ENCODE measurements around the gene ACVR2B.

The ACVR2B gene

DNA sequence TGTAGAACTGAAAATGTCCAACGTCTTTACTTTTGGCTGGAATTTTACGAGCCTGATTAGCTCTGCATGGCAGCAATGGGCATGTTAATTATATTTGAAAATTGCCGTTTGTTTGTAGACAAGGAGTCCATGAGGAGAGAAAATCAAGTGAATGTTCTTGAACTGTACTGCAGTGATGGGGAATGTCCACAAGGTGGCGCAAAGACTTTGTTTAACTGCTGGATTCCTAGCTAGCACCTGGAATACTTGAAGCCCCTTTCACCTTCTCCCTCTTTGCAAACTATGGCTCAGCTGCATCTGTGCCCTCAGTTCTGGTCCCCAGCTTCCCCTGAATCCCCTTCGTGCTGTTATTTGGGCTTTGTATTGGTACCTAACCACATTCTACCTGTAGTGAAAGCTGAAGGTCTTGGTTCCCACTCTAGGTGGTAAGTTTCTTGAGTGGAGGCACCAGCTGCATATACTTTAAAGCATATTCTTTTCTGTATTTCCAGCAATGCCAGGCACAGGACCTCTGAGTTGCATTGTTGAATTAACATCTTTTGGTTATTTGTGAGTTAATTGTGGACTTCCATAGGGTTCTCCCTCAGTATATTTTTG lies 67.8 kb downstream of the ACVR2B start:
- Mint-ChIP-seq H3K9me3 (no peaks in the 10 kb centered on the region), H3K36me3 (ENCODE audit: low read depth) (peaks cover 44% of the 10 kb centered on the region), H3K27me3 (no peaks in the 10 kb centered on the region), H3K4me3 (no peak overlapping the region), H3K27ac (no peak overlapping the region), H3K4me1 (ENCODE audit: low read depth) (peaks cover 30% of the 10 kb centered on the region)

DNA sequence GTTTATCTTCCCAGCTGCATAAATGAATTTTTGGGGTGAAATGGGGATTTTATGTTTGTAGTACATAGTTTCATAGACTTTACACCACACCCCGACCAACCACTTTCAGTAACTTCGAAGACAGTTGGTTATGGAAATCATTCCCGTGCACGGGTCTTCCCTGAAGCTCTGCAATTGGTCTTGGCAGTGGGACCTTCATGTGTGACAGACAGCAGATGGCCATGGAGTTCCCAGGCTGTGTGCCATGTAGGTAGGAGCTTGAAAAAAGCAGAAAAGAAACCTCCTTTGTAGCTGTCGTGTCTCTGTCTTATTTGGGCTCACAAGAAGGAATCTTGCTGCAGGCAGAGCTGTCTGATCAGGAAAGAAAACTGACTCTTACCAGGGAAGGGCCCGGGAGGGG lies 68.3 kb downstream of the ACVR2B start:
- Mint-ChIP-seq H3K27me3 (no peaks in the 10 kb centered on the region), H3K4me3 (no peak overlapping the region), H3K9me3 (no peaks in the 10 kb centered on the region), H3K4me1 (ENCODE audit: low read depth) (peaks cover 30% of the 10 kb centered on the region), H3K27ac (no peak overlapping the region), H3K36me3 (ENCODE audit: low read depth) (peaks cover 41% of the 10 kb centered on the region)

DNA sequence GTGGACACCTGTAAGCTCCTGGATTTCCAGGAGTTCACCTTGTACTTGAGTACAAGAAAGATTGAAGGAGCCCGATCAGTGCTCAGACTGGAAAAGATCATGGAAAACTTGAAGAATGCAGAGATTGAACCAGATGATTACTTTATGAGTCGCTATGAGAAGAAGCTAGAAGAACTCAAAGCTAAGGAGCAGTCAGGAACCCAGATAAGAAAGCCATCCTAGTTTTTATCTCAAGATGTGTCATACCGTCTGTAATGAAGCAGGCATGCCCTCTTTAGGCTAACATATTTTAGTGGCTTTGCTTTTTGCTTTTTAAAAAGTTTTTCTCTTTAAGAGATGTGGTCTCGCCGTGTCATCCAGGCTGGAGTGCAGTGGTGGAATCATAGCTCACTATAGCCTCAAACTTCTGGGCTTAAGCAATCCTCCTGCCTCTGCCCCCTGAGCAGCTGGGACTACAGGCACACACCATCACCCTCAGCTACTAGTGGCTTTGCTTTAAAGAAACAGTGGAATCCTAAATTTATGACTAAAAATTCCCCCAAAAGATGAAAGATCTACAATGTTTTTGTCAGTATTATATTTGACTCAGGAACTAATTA lies 70.5 kb downstream of the ACVR2B start:
- peaks cover 21% of the 10 kb centered on the region for H3K4me1 Mint-ChIP-seq (ENCODE audit: low read depth)
- H3K36me3 Mint-ChIP-seq (ENCODE audit: low read depth) = peaks cover 41% of the 10 kb centered on the region
- H3K27ac Mint-ChIP-seq = no peak overlapping the region
- no peak overlapping the region for H3K4me3 Mint-ChIP-seq
- no peaks in the 10 kb centered on the region for H3K9me3 Mint-ChIP-seq
- no peaks in the 10 kb centered on the region for H3K27me3 Mint-ChIP-seq

DNA sequence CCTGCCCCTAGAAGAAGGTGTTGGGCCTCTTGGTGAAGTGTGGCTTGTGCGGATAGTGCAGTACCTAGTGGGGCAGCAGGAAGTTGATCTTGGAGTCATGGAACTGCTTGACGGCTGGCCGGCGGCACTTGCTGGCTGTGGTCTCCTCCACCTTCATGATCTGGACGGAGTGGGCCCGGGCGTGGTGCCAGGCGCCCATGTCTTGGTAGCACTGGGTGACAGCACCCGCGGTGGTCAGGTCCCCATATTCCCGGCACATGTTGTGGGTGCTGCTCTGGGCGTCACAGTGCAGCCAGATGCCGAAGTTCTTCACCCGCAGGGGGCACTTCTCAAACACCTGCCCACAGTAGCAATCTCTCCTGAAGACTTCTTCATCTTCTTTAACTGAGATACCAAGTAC lies 73.1 kb downstream of the ACVR2B start:
- Mint-ChIP-seq H3K27ac (no peak overlapping the region), H3K27me3 (no peaks in the 10 kb centered on the region), H3K9me3 (no peaks in the 10 kb centered on the region), H3K36me3 (ENCODE audit: low read depth) (peaks cover 61% of the 10 kb centered on the region), H3K4me3 (no peak overlapping the region), H3K4me1 (ENCODE audit: low read depth) (no peaks in the 10 kb centered on the region)

DNA sequence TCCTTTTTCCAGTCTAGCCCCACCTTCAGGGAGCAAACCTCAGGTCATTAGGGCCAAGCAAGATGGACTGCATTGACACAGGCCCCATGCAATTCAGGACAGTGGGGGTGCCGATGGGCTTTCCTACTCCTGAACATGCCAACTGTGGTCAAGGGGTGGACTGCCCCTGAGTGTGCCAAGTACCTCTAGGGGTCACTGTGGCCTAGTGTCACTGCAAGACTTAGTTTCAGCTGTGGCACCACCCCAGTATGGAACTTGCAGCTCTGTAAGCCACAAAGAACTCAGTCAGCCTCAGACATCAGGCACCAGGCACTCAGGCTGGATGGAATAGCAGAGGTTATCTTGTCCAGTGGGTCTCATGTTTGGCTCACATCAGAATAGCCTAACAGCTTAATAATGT lies 74.8 kb downstream of the ACVR2B start:
- H3K9me3 Mint-ChIP-seq = no peaks in the 10 kb centered on the region
- H3K27me3 Mint-ChIP-seq = no peaks in the 10 kb centered on the region
- no peak overlapping the region for H3K27ac Mint-ChIP-seq
- H3K4me3 Mint-ChIP-seq = no peak overlapping the region
- peaks cover 61% of the 10 kb centered on the region for H3K36me3 Mint-ChIP-seq (ENCODE audit: low read depth)
- no peaks in the 10 kb centered on the region for H3K4me1 Mint-ChIP-seq (ENCODE audit: low read depth)

DNA sequence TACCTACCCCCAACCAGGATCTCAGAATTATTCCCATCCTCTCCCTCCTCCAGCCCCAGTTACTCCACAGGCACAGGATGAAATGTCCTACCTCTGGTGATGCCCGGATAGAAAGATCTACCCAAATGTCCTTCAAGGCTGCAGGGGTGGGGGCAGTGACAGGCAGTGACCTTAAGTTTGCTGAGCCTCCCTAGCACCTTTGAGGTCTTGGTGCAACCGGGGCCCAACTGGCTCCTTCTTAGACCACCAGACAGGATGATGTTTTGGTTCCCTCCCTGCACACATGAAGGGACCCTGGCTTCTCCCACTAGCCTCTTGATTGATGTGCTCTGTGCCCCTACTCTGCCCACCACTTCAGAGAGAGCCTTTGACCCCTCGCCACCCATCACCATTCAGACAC lies 78.8 kb downstream of the ACVR2B start:
- Mint-ChIP-seq H3K4me1 (ENCODE audit: low read depth) (peaks cover 6% of the 10 kb centered on the region), H3K27me3 (no peaks in the 10 kb centered on the region), H3K9me3 (no peaks in the 10 kb centered on the region), H3K27ac (no peak overlapping the region), H3K4me3 (no peak overlapping the region), H3K36me3 (ENCODE audit: low read depth) (peaks cover 34% of the 10 kb centered on the region)

DNA sequence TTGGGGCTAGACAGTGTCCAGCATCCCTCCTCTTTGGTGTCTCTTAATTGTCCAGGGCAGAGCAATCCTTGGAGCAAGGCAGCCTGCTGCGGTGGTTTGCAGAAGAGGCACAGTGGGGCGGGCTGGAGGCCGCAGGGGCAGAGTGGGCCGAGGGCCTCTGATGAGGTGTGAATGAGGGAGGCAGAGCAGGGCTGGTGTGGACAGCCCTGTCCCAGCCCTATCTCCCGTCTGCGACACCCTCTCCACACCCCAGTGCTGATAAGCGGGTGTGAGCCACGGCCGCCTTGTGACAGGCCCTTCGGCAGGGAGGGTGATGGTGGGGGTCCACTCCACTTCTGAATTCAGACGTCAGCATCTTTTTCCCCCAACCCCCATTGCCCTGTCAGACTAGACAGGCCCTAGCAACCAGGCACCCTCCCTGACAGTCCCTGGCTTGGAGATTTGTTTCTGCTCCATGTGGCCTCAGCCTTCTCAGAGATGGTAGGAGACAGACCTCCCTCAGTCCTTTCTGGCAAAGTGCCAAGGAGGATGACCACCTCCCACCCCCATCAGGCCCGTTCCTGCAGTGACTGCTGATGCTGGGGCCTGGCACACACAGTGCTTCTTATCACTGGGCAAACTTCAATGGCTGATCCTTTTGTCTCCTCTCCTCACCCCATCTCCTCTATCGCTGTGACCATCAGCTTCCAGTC lies 79.7 kb downstream of the ACVR2B start:
- H3K27ac Mint-ChIP-seq = no peak overlapping the region
- peaks cover 6% of the 10 kb centered on the region for H3K4me1 Mint-ChIP-seq (ENCODE audit: low read depth)
- H3K27me3 Mint-ChIP-seq = no peaks in the 10 kb centered on the region
- H3K9me3 Mint-ChIP-seq = no peaks in the 10 kb centered on the region
- H3K4me3 Mint-ChIP-seq = no peak overlapping the region
- H3K36me3 Mint-ChIP-seq (ENCODE audit: low read depth) = peaks cover 26% of the 10 kb centered on the region

DNA sequence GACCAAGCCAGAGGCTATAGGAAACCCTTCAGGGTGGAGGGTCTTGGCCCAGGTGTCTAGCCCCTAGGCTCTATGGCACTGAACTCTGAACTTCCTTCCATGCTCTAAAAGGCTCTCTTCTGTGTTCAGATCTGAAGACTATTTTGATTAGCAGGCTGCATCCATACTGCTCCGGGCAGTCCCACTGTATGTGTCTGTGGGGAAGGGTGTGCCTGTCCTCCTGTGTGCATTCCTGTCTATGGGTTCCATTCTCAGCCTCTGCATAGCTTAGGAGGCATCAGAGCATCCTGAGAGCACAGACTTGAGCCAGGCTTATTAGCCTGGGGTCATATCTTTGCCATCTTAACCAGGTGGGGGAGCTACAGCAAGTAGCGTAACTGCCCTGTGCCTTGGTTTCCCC lies 80.5 kb downstream of the ACVR2B start:
- Mint-ChIP-seq H3K27ac (no peak overlapping the region), H3K36me3 (ENCODE audit: low read depth) (peaks cover 26% of the 10 kb centered on the region), H3K9me3 (no peaks in the 10 kb centered on the region), H3K27me3 (no peaks in the 10 kb centered on the region), H3K4me3 (no peak overlapping the region), H3K4me1 (ENCODE audit: low read depth) (peaks cover 6% of the 10 kb centered on the region)

DNA sequence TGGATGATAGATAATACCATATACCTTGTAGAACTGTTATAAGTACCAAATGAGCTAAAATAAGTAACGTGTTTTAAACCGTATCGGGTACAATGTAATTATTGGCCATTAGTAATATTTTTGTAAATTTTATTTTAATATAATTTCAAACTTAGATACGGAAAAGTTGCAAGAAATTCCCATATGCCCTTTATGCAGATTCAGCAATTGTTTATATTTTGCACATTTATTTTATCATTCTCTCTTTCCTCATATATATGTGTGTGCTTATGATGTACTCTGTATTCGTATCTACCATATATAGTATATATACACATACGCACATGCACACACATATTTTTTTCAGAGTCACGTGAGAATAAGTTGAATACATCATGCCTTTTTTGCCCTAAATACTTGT lies 80.9 kb downstream of the ACVR2B start:
- H3K27me3 Mint-ChIP-seq = no peaks in the 10 kb centered on the region
- no peak overlapping the region for H3K4me3 Mint-ChIP-seq
- no peak overlapping the region for H3K27ac Mint-ChIP-seq
- peaks cover 6% of the 10 kb centered on the region for H3K4me1 Mint-ChIP-seq (ENCODE audit: low read depth)
- H3K36me3 Mint-ChIP-seq (ENCODE audit: low read depth) = peaks cover 24% of the 10 kb centered on the region
- no peaks in the 10 kb centered on the region for H3K9me3 Mint-ChIP-seq

DNA sequence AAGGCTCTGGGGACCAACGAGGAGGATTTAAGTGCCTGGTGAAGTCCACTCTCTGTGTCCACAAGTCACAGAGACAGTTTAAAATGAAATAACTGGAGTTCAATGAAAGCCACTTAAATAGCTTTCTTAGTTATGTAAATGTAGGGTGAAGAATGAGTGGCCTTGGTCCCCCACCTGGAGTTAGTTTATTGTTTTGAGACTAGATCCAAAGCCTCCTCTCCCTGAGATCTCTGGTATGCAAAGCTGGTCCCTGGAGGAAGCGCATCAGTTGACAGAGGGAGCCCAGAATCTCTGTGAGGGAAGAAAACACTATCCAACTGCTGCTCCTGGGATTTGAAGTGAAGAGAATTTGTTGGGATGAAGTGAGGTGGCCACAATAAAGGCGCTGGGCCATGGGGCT lies 83.0 kb downstream of the ACVR2B start:
- H3K9me3 Mint-ChIP-seq = no peaks in the 10 kb centered on the region
- H3K4me3 Mint-ChIP-seq = no peak overlapping the region
- H3K36me3 Mint-ChIP-seq (ENCODE audit: low read depth) = peaks cover 7% of the 10 kb centered on the region
- H3K4me1 Mint-ChIP-seq (ENCODE audit: low read depth) = peaks cover 6% of the 10 kb centered on the region
- H3K27ac Mint-ChIP-seq = no peak overlapping the region
- no peaks in the 10 kb centered on the region for H3K27me3 Mint-ChIP-seq

DNA sequence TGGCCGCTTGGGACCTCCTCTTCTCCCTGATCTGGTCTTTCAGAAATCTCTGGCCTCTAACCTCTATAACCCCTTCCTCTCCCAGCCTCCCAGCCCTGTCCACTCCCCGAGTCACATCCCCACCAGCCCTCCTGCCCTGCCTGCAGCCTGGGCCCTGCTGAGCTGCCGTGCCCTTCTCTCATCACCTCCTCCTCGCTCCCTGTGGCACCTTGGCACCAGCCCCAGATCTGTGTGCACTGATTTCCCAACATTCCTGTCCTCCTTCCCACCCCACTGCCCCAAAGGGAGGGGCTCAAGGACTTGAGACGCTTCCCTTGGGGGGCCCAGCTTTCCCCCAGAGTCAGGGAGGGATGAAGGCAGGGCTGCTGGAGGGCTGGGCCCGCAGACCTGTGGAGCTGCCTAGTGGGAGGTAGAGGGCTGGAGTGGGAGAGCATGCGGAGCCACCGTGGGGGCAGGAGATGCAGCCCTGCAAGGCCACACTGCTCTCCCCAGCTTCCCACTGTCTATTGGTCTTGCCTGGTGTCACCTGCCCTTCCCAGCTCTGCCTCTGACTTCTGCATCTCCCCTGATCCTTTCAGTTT lies 85.2 kb downstream of the ACVR2B start:
- Mint-ChIP-seq H3K36me3 (ENCODE audit: low read depth) (peaks cover 7% of the 10 kb centered on the region), H3K4me3 (no peak overlapping the region), H3K27ac (no peak overlapping the region), H3K27me3 (no peaks in the 10 kb centered on the region), H3K9me3 (no peaks in the 10 kb centered on the region), H3K4me1 (ENCODE audit: low read depth) (peaks cover 6% of the 10 kb centered on the region)

DNA sequence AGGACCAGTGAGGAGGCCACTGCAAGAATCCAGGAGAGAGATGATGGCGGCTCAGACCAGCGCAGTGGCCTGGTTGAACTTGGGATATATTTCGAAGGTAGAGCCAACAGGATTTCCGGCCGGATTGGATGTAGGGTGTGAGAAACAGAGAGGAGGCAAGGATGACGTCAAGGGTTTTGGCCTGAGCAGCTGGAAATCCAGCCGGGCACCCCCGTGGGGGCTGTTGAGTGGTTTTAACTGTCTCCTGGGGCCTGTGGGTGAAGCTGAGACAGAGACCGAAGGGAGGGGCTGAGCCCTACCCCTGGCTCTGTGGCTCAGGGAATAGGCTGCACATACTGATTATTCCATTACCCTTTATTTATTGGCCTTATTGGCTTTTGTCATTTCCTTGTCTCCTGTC lies 88.1 kb downstream of the ACVR2B start:
- Mint-ChIP-seq H3K27me3 (no peaks in the 10 kb centered on the region), H3K36me3 (ENCODE audit: low read depth) (no peaks in the 10 kb centered on the region), H3K4me1 (ENCODE audit: low read depth) (no peaks in the 10 kb centered on the region), H3K27ac (no peak overlapping the region), H3K9me3 (no peaks in the 10 kb centered on the region), H3K4me3 (no peak overlapping the region)

All from stimulated activated naive CD8-positive, alpha-beta T cell treated with anti-CD3 and anti-CD28 coated beads, Interleukin-15, Interleukin-2, amounts not matched to agents 100 ng/mL and 50 ng/mL, for 24 hours (primary cell).